ENCODE measurements around the gene CHST9.

DNA sequence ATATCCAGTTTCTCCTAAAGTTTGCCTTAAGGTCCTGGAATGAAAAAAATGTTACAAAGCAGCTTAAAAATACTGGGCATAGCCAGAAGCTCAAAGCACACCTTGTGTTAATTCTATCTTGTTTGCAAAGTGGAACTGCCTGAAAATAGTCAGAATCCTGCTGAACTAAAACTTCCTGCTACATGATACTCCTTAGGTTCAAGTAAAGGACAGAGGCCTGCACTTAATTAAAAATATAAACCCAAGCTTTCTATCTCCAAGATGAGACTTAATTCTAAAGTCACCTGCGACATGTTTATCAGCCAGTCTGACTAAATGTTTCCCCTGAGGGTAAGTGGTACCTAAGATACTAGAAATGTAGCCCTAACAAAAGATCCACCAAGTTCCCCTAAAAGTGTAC, 103.4 kb downstream of the CHST9 start:
- TF ChIP-seq, protein P1, sequence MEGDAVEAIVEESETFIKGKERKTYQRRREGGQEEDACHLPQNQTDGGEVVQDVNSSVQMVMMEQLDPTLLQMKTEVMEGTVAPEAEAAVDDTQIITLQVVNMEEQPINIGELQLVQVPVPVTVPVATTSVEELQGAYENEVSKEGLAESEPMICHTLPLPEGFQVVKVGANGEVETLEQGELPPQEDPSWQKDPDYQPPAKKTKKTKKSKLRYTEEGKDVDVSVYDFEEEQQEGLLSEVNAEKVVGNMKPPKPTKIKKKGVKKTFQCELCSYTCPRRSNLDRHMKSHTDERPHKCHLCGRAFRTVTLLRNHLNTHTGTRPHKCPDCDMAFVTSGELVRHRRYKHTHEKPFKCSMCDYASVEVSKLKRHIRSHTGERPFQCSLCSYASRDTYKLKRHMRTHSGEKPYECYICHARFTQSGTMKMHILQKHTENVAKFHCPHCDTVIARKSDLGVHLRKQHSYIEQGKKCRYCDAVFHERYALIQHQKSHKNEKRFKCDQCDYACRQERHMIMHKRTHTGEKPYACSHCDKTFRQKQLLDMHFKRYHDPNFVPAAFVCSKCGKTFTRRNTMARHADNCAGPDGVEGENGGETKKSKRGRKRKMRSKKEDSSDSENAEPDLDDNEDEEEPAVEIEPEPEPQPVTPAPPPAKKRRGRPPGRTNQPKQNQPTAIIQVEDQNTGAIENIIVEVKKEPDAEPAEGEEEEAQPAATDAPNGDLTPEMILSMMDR (IDR thresholded peaks at IDR 0.05; ENCODE audit: poor library complexity, severe bottlenecking), result no peak
- no peak for TF ChIP-seq POLR2AphosphoS5 (IDR thresholded peaks at IDR 0.05)

Data from neural cell (in vitro differentiated cells).